Islet of Langerhans (tissue), 1 donor: Measurements from ENCODE around the gene INPP5J.
"Not testable (repeated sequence)": the region's sequence is repeated elsewhere in the genome, so short reads cannot be mapped to it uniquely, and the experiment has no call there.

Experiments used
- FAIRE-seq: peaks from one replicate; lab custom pipeline; 2011; peaks lifted over from hg19 to GRCh38; lab: Jason Lieb, UNC

Gene INPP5J, protein sequence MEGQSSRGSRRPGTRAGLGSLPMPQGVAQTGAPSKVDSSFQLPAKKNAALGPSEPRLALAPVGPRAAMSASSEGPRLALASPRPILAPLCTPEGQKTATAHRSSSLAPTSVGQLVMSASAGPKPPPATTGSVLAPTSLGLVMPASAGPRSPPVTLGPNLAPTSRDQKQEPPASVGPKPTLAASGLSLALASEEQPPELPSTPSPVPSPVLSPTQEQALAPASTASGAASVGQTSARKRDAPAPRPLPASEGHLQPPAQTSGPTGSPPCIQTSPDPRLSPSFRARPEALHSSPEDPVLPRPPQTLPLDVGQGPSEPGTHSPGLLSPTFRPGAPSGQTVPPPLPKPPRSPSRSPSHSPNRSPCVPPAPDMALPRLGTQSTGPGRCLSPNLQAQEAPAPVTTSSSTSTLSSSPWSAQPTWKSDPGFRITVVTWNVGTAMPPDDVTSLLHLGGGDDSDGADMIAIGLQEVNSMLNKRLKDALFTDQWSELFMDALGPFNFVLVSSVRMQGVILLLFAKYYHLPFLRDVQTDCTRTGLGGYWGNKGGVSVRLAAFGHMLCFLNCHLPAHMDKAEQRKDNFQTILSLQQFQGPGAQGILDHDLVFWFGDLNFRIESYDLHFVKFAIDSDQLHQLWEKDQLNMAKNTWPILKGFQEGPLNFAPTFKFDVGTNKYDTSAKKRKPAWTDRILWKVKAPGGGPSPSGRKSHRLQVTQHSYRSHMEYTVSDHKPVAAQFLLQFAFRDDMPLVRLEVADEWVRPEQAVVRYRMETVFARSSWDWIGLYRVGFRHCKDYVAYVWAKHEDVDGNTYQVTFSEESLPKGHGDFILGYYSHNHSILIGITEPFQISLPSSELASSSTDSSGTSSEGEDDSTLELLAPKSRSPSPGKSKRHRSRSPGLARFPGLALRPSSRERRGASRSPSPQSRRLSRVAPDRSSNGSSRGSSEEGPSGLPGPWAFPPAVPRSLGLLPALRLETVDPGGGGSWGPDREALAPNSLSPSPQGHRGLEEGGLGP

GRCh38 chr22:31122532-31123291, at the start of gene INPP5J:
Gene INPP5J, plus strand, starts transcription at chr22:31122966. Its CDS starts 49 bp downstream, at chr22:31123015.
- no peak for FAIRE-seq

DNA sequence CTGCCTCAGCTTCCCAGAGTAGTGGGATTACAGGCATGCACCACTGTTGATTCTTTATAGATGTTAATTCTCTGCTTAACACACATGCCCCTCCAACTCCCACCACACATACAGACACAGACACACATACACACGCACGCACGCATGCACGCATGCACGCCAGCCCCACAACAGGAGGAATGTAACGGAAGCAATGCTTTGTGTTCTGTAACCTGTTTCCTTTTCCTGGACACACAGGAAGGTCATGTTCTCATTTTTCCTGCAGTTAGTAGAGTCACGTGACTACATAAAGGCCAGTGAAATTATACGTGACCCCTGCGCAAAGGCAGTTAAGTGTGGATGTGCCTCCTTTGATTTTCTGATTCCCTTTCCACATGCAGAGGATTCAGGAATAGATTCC, 49.6 kb upstream of the INPP5J start:
- not testable (repeated sequence) for FAIRE-seq

- not testable (repeated sequence) for FAIRE-seq
These were observed 49.1 kb upstream of the INPP5J start for GRCh38 chr22:31073545-31074145.

DNA sequence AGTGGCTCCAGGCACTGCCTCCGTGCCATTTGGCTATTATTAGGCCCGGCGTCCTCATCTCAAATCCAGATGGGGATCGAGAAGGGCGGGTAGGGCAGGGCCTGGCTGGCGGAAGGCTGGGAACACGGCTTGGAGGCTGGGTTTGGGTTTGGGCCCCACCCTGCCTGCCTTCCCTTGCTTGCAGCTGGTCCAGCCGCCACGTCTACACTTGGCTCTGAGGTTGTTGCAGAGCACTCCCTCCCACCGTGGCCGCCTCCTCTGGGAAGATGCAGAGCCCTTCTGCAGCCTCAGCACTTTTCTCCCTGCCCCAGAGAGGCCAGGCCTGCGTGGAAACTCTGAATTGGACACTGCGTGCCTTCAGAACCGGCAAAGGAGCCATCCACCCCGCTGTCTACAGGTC, 46.8 kb upstream of the INPP5J start:
- no peak for FAIRE-seq

GRCh38 chr22:31077681-31078080, 45.1 kb upstream of the INPP5J start:
- FAIRE-seq = no peak

- FAIRE-seq = not testable (repeated sequence)
These were observed 44.4 kb upstream of the INPP5J start for GRCh38 chr22:31078389-31078788.

GRCh38 chr22:31079095-31079642, 43.6 kb upstream of the INPP5J start:
- no peak for FAIRE-seq

DNA sequence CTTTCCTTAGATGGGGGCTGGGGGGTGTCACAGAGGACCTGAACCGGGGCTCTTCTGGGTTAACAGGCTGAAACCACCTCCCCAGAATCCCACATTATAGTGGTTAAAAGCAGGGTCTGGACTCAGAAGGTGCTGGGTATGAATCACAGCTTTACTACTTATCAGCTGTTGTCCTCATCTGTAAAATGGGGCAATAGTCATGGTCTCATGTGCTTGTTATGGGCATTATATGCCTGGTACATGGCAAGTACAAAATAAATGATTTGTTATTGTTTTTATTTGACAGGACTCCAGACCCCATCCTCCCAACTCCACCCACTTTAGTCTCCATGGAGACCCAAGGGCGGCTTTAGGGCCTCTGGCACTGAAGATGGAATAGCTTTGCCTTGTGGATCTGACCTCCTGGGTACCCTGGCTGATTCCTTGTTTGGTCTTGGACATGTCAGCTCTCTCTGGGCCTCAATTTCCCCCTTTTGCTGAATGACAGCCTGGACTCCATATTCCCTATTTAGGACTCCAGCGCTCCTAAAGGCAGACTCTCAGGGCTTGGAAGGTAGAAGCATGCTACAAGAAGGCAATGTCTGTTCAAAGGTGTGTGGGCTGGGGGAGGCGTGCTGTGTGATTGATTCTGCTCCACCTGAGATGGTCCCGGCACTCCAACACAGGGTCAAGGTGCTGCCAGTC, 42.5 kb upstream of the INPP5J start:
- no peak for FAIRE-seq

GRCh38 chr22:31080848-31081649, 41.7 kb upstream of the INPP5J start, which contains the start of gene SMTN:
Gene SMTN, plus strand, starts transcription at chr22:31081318. Its CDS starts 1,941 bp downstream, at chr22:31083259.
- no peak for FAIRE-seq

DNA sequence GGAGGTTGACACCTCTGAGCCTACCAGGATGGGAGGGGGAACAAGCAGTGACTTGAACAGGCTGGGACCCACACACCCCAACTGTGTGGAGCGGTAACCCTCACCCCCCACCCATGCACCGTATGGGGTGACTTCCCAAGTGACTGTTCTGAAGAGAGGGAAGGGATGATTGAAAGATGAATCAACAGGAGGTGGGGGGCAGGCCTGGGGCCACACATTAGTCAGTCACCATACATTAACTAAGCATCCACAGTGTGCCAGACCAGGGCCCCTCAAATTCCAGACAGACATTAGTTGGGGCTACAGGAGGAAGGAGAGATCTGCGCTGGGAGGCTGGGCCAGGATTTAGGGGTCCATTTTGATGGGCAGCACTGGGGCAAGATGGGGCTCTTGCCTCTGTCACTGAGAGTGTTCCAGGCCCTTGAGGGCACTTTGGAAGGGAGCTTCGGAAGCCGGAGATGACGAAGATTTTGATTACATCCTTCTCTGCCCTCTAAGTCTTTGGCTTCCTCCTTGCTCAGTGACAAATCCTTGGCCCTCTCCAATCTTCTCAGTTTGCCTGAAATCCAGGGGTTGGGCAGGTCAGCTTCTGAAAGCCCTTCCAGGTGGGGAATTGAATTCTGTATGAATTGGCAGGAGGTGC, 40.7 kb upstream of the INPP5J start:
- no peak for FAIRE-seq

DNA sequence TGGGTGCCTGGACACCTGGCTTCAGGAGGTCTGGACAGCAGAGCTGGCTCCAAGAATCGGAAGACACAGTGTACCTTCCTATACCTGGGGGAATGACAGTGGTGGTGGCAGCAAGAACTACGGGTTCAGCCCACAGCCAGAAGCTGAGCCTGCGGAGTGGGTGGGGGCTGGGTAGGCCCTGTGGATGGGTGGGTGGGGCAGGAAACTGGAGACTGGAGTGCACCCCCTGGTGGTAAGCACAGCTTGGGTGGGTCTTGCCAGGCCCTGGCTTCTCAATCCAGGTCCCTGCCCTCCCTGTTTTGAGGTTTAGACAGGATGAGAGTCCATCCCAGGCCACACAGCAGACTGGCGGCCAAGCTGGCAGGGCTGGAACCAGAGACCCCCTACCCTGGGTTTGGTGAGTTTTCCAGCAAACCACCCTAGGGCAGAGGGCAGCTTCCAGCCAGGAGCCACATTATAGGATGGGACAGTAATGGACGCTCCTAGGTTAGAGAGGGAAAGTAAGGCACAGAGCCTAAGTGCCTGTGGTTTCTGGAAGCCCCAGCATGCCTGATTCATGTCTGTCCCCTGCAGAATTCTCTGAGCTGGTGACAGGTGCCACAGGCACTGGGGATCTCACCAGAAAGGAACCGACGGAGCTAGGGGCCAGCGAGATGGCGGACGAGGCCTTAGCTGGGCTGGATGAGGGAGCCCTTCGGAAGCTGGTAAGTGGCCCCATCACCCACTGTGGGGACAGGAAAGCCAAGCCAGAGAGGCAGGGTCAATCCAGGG, 40.0 kb upstream of the INPP5J start:
- no peak for FAIRE-seq

DNA sequence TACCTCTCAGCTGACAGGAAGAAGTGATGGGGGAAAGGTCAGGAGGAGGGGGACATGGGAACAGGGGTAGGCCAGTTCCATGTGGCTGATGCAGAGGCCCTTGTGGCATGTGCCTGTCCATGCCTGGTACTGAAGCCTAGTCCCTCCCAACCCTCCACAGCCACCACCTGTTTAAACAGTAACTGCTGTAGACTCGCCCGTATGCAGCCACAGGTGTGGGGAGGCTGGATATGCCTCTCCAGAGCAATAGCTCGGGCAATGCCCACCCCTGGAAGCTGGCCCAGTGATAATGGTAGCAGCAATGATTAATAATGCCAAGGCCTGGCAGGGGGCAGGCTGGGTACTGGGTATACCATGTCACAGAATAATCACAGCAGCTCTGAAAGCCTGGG, 39.4 kb upstream of the INPP5J start:
- no peak for FAIRE-seq

- no peak for FAIRE-seq
These were observed 38.6 kb upstream of the INPP5J start for GRCh38 chr22:31083923-31084810.

- FAIRE-seq = no peak
These were observed 37.8 kb upstream of the INPP5J start for GRCh38 chr22:31084811-31085492.

GRCh38 chr22:31085493-31085824, 37.3 kb upstream of the INPP5J start:
- FAIRE-seq = no peak

DNA sequence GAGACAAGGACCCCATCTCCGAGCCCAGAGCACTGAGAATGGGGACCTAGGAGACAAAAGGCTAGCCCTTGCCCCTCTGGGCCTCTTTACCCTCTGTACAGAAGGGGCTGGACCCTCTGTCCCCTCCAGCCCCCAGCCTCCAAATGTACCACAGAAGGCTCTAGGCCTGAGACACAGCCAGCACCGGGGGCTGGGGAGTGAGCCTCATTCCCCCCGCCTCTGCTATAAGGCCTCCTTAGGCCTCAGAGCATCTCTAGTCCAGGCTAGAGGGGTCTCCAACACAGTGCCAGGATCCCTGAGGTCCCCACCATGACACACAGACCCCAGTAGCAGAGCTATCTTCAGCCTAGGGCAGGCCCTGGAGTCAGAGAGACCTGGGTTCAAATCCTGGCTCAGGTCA, 36.8 kb upstream of the INPP5J start:
- no peak for FAIRE-seq

DNA sequence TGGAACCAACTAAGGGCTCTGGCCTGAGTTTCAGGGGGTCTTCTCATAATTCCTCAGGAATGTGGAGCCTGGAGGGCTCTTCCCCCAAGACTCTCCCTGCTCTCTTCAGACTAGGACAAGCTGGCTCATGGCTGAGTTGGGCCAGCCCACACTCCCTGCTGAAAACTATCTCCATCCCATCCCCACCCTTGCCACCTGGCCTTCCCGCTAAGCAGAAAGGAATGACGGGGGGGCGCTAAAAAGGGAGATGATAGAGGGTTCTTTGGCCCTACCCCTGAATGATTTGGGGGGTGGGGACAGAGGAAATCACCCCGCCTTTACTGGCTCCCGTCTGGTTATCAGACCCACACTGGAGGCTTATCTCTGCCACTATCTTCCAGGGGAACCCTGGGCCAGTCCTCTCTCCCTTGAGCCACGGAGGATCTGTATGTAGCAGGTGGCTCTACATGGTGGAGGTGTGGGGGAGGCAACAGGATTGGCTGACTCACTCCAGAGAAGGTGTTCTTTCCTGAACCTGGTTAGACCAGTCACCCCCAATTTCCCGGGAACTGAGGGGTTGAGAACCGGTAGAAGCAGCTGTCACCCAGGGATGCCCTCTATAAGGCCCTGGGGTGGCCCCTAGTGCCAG, 35.9 kb upstream of the INPP5J start:
- no peak for FAIRE-seq
